ENCODE measurements around the gene PKP4.
"Not testable (repeated sequence)": the region's sequence is repeated elsewhere in the genome, so short reads cannot be mapped to it uniquely, and the experiment has no call there.

PKP4 gene

DNA sequence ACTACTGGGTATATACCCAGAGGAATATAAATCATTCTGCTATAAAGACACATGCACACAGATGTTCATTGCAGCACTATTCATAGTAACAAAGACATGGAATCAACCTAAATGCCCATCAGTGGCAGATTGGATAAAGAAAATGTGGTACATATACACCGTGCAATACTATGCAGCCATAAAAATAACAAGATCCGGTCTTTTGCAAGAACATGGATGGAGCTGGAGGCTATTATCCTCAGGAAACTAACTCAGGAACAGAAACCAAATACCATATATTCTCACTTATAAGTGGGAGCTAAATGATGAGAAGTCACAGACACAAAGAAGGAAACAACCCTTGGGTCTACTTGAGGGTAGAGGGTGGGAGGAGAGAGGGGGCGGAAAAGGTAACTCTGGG is 16.5 kb downstream of the PKP4 start:
- not testable (repeated sequence) for DNase-seq

DNA sequence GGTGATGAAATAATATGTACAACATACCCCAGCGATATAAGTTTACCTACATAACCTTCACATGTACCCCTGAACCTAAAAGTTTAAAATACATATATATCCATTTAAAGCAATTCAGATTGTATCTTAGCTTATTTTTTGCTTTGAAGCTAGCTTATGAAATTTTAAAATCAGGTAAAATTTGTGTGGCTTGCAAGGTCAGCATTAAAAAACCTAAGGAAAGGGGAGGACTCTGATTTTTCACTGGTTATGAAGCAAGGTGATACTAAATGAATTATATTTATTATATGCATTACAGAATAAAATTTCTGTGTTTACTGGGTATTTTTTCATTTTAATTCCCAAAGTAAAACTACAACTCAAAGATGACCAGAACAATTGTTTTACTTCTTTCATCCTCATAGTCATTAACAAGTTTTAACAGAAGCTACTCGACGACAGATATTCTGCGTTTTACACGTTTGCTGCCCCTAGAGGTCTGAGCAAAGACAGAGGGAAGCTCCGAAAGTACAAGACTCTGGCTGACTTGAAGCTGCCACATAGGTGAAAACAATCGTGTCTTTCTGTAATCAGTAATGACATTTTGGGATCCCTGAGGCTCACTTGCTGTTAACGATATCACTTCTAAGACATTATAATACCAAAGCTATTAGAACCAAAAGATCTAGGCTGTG is 17.1 kb downstream of the PKP4 start:
- no peak for DNase-seq

DNA sequence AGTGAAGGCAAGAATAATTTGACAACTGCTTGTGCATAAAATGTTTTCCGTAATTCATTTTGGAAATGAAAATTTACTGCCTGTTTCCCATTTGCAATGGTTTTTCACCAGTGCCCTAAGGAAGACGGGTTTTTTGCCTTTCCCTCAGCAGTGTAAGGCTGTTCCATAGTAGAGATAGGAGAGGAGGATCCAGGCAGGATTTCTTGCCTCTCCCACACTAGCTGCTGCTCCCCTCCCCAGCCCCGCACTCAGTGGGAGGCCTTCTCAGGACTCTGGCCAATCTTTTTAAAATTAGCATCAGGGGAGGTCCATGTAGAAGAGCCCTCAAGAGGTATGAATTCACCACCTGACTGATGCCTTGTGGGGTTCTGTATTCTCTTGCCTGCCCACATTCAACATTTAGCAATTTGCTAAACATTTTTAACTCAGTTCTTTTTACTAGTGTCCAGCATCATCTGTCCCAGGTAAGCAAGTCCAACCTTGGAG is 17.8 kb downstream of the PKP4 start:
- DNase-seq, result not testable (repeated sequence)

DNA sequence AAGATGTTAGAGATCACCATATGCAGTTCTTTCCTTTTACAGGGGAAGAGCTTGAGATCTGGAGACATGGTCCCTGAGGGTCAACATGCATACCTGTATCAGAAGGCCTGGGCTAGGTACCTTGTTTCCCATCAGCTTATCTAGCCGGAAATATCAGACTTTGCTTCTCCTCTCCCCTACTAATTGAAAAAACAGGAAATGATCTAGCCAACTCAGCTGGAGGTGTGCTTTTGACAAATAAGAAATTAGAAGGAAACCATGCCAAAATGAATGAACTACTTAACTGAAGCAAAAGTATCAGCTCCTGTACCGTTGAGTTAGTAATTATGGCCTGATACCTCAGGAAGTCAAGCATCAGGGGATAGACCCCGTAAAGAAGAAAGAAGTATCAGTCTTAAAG is 20.4 kb downstream of the PKP4 start:
- DNase-seq, result no peak

DNA sequence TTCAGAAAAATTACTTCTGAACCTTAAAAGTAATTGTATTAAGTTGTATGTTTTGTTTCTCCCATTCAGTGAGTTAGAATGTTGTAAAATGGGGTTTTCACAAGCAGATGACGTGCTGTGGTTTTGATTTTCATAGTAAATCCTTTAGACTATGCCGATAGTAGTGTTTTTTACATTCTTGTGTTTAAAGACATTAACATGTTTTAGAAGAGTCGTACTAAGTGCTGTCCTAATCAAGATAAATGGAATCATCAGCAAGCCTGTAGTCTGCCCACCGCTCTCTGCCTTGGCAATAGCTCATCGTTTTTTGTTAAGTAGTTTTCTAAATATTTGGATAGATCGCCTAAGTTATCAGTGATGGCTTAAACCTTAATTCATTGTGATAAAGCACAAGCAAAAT is 21.5 kb downstream of the PKP4 start:
- no peak for DNase-seq

DNA sequence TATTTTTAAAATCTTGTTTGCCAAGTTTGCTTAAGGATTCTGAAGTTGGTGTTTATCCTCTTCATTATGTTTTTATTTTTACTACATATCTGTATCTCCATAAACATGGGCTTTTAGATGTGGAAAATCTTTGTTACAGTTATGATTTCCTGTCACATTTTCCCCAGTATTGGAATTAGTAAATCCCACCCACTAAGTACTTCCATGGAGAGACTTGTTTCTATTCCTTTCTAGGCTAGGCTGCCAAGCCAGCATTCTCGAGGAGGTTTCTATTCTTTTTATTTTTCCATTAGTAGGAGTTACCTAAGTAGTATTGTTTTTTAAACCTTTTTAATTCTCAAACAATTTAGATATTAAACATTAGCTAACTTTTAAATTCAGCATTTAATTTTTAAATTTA is 22.1 kb downstream of the PKP4 start:
- no peak for DNase-seq

DNA sequence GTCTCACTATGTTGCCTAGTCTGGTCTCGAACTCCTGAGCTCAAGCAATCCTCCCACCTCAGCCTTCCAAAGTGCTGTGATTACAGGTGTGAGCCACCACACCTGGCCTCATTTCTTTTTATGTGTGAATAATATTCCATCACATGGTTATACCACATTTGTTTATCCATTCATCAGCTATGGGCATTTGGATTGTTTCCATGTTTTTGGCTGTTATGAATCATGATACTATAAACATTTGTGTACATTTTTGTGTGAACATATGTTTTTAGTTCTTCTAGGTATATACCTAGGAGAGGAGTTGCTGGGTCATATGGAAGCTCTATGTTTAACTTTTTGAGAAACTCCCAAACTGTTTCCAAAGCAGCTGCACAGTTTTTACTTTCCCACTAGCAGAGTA is 24.4 kb downstream of the PKP4 start:
- DNase-seq, result no peak

DNA sequence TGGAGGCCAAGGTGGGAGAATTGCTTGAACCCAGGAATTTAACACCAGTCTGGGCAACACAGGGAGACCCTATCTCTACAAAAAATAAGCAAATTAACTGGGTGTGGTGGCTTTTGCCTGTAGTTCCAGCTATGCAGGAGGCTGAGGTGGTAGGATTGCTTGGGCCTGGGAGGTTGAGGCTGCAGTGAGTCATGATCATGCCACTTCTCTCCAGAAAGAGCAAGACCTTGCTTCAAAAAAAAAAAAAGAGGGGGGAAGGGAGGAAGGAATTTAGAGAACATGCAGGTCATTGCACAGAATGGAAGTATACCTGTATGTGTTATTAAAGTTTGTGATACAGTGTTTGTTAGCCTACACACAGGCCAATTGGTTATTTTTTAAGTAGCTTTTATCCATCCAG is 25.8 kb downstream of the PKP4 start:
- no peak for DNase-seq

DNA sequence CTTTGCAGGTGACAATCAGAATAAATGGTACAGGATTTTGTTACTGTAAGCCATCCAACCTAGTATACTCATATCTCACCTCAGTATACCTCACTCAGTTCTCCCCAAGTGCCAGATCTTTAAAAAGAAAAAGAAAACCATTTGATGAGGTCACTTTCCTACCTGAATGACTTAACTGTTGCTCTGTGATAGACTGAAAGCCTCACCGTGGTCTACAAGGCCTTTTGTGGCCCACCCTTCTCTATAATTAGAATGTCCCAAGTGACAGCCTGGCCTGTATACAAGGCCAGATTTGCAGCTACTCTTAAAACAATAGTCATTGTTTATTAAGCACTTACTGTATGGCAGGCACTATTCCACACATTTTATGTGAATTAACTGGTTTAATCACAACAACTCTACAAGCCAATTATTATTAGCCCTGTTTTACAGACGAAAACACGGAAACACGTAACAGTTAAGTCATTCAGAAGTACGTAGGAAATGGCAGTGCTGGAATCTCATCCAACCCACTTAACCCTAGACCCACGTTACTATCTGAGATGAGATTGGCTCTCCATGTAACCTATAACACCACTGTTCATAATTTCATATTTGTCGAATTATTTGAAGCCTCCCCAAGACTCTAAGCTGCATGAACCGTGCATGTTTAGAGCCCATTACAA is 28.3 kb downstream of the PKP4 start:
- DNase-seq, result no peak

DNA sequence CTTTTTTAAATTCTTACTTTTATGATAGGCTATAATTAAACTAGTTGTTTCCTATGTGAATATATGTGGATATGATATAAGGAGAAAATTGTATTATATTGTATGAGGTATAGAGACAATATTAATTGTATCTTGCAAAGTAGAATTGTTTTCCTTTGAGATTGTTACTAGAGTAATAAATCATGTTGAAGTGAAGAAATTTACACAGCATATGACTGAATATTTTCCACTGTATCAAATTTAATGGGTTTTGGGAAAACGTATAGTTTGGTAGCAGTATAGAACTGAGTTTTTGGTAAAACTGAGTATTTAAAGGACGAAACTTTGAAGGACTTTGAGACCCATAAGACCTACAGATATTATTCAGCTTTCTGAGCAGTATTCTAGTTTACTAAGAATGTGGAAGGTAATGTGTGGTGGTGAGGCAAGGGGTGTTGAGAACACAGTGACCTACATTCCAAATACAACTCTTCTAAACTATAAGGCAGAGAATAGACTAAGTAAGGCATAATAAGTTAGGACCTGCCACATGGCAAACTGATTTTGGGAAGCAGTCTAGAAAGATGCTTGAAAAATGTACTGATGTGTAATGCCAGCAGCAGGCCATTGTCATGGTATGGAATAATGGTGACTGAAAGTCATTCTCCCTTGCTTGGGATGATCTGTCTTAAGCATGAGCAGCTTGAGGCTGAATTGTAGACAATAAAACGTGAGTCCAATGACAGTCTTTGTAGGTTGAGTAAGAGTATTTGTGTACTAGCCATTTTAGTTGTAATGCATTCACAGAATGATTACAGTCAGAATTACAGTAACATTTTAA is 29.6 kb downstream of the PKP4 start:
- no peak for DNase-seq

DNA sequence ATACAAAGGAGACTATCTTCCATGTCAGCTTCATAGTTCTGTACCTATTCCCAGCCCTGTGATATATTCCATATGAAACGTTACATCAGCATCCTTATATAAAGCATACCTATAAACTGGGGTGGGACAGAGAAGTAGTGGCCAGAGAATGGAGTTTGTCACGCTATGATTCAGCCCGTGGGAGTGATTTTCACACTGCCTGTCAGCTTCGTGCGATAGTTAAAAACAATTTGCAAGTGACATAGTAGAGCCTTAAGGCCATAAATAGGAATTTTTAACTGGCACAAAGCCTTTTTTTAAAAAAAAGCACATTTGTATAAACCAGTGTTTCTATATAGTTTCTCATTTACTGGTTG is 30.2 kb downstream of the PKP4 start:
- DNase-seq, result no peak

DNA sequence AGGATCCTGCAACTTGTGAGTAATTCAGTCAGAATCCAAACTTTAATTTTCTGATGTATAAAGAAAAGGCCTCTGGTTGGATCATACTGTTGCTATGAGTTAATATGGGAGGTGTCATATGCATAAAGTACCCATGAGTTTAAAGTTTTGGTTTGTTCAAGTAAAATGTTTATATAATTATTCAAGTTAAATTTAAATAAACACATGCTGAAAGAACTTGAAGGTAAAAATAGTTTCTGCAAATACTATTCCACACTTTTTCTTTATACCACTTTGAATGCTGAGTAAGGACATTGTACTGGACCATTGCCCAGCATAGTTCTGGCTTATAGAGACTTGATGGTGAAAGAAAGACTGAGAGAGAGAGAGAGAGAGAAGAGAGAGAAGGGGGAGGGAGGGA is 30.7 kb downstream of the PKP4 start:
- DNase-seq, result no peak

DNA sequence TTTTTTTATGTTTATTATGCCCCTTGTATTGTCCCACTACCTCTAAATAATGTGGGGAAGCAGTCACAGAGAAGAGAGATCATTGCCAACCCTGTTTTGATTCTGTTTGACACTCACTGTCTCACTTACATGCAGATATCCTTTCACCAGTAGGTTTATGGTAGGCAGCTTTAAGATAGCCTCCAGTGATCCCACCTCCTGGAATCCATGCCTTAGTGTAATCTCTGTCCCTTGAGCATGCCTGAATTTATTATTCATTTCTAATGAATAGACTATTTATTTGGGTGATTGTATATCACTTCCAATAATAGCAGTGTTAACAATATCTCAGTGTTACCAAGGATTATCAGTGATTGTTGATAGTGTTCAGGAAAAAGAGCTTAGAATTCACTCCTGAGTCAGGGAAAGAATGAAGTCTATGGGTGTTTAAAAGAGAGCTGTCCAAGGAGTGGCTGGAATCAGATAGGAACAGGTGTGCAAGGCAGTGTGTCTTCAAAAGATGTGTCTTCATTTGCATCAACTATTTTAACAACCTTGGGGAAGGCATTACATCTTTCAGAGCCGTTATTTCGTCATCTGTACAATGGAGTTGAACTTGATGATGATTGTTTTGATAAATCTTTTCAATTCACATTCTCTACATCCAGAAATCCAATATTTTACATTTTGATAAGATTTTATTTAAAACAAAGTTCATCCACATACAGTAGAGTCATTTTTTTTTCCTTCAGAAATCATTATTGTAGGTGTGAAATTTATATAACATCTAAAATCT is 31.9 kb downstream of the PKP4 start:
- DNase-seq, result no peak

DNA sequence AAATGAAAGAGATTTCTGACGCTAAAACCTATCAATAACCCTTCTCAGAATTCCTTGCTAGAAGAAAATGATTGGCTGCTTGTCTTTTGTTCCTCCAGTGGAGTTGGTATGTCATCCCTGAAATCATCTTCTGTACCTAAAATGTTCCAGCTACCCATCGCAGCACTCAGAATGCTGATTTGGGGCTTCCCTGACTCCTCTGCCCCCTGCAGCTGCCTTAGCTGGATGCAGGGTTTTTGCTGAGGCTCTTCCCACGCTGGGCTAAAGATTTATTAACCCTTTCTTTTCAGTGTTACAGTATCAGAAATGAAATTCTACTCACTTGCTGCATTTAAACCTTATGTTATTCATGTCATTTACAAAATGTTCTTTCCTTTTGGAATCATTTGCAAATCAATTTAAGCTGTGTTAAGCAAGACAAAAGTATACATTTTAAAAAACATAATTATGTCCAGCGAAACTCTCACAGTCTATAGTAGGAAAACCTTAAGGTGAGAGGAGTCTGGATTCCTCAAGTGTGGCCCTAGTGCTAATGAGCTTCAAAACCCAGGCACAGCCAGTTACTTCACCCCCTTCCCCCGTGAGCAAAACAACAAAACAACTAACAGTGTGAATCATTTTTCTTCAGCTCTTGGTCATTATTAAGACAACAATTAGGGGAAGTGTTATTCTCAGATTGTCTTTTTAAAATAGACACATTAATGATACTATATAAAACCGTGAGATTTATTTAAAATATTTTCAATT is 32.8 kb downstream of the PKP4 start:
- DNase-seq, result no peak

DNA sequence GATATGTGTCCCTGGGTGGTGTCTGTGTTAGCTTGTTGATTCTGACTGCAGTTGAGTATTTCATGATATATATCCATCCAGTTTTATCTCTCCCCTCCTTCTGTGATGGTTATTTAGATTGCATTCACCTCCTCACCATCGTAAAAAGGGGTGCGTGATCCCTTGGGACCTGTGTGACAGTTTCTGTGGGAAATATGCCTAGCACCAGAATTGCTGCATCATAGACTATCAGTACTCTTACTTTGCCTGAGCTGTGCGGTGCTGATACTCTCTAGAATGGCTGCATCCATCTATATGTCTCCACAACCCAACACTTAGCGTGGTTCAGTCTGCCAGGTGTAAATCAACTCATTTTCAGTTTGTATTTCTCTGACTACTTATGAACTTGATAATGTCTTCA is 34.3 kb downstream of the PKP4 start:
- DNase-seq, result no peak

DNA sequence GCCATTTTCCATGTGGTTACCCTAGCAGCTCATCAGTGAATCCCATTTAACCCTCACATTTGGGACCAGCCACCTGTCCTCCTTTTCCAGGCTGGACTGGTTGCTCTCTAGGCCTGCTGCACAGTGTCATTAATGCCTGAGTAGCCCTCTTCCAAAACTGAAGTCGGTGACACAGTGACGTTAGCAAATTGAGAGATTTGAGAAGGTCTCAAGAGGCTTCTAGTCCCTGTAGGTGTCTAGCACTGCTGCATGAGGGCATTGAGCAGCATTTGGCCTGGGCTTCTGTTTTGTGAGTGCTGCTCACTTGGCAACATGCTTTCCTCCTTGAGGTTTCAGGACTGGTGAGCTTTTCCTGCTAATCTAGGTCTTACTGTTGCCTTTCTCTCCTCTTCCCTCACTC is 36.7 kb downstream of the PKP4 start:
- no peak for DNase-seq

DNA sequence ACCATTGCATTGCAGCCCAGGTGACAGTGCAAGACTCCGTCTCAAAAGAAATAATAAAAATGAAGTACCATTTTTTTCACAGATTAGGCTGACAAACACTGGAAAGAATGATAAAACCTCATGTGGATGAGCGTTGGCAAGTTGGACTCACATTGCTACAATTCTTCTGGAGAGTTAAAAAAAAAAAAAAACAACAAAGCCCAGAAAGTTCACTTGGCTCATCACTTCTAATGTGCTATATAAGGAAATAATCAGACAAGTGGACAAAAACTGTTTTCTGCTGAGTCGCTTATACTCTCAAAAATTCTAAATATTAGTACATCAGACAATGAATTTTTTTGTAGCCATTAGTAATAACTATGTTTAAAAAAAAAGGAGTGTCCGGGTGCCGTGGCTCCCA is 38.4 kb downstream of the PKP4 start:
- DNase-seq, result no peak

DNA sequence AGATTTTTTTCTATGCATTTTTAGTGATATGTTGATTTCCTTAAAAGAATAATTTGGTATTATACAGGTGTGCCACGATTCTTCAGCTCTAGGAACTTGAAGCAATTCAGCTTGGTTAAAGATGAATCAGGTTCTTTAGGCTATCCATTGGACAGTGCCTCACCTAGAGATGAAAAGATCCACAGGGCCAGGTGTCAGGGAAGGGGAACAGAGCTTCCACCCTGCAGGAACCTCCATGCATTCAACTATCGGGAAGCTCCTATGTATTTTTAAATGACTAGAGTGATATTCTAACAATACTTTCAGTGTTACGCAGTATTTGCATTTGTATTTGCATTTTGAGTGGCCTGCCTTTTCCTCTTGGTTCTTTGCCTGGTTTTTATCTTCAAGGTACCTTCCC is 40.2 kb downstream of the PKP4 start:
- DNase-seq, result no peak

DNA sequence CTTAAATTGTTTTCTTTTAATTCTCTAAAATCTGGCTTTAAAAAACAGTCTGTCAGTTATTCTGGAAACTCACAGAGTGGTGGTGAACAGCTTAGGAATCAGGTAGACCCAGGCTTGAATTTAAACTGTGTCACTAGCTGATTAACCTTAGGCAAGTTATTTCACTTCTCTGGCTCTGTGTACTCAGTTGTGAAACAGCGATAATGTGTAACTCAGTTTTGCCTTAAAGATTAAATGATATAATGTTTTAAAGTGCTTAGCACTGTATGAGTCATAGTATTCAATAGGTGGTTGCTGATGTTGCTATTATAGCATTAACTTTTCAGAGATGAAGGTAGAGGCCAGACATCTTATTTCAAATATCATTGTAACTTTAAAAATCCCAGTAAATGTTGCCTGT is 40.7 kb downstream of the PKP4 start:
- no peak for DNase-seq

DNA sequence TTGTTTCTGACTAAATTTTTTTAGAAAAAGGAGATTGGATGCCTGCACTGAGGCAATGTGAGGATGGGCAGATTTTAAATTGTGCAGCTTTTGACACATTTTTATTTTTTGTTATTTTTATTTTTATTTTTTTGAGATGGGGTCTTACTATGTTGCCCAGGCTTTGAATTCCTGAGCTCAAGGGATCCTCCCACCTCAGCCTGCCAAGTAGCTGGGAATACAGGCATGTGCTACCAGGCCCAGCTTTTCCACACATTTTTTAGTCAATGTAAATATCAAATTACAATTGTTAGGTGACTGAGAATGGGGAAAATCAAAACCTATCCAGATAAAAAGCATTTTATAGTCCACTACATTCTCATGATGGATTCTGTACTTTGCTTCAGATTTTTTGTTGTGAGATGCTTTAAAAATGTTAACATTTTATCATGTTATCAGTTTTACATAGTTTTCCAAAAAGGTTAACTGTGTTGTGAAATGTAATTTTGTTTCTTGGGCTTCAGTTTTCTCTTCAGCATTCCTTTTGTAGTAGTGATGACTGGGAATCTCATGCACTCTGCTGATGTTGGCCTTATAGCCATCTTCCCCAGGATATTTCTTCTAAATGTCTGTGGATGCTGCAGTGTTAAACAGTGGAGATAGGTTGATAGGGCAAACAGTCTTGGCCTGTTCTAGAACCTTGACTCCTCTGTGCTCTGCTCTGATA is 41.4 kb downstream of the PKP4 start:
- no peak for DNase-seq

DNA sequence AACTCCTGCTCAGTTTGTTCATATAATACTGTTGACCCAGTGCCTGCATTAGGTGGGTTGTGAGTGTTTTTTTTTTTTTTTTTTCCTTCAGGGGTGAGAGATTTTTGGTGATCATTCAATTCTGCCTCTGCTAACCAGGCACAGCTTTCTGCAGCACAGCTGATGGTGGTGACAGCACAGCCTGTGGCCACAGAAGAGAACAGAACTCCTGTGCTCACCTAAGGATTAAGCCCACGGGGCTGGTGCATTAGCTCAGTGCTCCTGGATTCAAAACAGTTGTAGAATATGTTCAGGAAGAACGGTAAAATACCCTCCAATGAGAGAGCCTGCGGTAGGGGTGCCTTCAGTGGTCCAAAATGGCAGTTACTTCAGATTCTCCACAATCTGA is 42.0 kb downstream of the PKP4 start:
- DNase-seq, result no peak

DNA sequence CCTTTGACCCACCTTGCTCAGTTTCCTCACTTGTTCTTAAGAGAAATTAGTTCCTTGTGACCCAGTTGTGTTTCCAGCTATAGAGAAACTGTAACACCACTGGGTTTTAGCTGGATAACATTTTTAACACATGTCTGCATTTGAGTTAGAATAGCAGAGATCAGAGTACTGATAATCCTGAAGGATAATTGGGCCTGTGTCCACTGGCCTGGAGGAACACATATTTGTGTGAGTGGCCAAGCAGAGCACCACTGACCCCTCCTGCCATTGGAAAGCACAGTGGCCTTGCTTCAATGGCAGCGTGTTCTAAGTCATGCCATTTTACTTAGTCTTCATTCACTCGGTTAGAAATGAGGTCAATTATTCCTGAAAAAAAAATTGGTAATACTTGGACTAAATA is 42.6 kb downstream of the PKP4 start:
- no peak for DNase-seq
